Lower leg skin (tissue), 4 donors: ENCODE measurements around the gene JAKMIP2. TPM values are rescaled to one million over a fixed set of nuclear protein-coding genes. Genes with fewer than 3 reads are reported as not detected.

Experiments used
- DNase-seq, 2 donors: peaks; one replicate each; pipeline ENCODE4 v3.0.0-alpha.2; 2019; ENCODE audit warnings: low spot score in 2 of 2
- H3K4me3 ChIP-seq: fragments of 200-600 bp; sonication (generic); 2 replicates; pipeline ENCODE4 v1.5.1; 2017; ENCODE audit warnings: mild to moderate bottlenecking, low read depth; ENCODE audit not compliant: poor library complexity, severe bottlenecking
- POLR2A ChIP-seq, 2 donors: fragments of 450-650 bp; IDR thresholded peaks; one replicate each; pipeline ENCODE4 v1.6.1; 2016 to 2017; ENCODE audit warnings: antibody characterized with exemption in 2 of 2, mild to moderate bottlenecking in 1 of 2, moderate library complexity in 1 of 2
- WGBS, 2 donors: methylation state at CpG; one replicate each; pipeline ENCODE4 v1.1.5; 2018; 5-methylcytosine and 5-hydroxymethylcytosine counted together
- intact Hi-C: fragments of 100-400 bp; cut with DNase I; formaldehyde crosslinking; loops from one replicate; pipeline ENCODE4 v1.15.0; 2023; ENCODE audit warnings: low total_unique reads
- total RNA-seq, 4 donors: library from RNA; depleted of rRNA; stranded (reverse); fragments of >200 nt; gene quantifications; one replicate each; pipeline ENCODE4 v1.1.0, GENCODE V29; 2016
- TF ChIP-seq, protein P1 (sequence below), 3 donors: fragments of 450-650 bp; IDR thresholded peaks; one replicate each; pipeline ENCODE4 v1.5.1; 2016; ENCODE audit warnings: antibody characterized with exemption in 3 of 3, mild to moderate bottlenecking in 3 of 3, moderate library complexity in 2 of 3

JAKMIP2 gene
- total RNA-seq, 4 donors from 2014 or later, result 0.23 to 0.34 (median 0.23) TPM; not detected in 1

DNA sequence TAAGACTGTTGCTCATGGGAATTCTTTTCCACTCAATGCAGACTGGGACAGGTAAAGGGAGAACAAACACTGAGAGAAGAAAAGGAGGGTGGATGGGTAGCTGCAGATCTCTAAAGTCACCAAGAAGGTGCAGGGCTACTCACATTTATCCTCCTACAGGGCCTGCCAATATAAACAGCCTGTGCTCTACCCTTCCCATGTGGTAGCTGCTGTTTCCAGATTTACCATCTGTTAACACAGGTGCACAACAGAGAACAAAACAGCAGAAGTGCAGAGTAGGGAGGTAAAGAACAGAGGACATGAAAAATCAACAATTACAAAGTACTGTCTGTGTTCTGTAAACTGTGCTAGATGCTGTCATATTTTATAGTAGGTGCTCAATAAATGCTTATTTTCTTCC, 26.0 kb downstream of the JAKMIP2 start:
- intact Hi-C loops, result no loop called here
- TF ChIP-seq, protein P1, sequence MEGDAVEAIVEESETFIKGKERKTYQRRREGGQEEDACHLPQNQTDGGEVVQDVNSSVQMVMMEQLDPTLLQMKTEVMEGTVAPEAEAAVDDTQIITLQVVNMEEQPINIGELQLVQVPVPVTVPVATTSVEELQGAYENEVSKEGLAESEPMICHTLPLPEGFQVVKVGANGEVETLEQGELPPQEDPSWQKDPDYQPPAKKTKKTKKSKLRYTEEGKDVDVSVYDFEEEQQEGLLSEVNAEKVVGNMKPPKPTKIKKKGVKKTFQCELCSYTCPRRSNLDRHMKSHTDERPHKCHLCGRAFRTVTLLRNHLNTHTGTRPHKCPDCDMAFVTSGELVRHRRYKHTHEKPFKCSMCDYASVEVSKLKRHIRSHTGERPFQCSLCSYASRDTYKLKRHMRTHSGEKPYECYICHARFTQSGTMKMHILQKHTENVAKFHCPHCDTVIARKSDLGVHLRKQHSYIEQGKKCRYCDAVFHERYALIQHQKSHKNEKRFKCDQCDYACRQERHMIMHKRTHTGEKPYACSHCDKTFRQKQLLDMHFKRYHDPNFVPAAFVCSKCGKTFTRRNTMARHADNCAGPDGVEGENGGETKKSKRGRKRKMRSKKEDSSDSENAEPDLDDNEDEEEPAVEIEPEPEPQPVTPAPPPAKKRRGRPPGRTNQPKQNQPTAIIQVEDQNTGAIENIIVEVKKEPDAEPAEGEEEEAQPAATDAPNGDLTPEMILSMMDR (IDR thresholded peaks at IDR 0.05), result no peak
- TF ChIP-seq POLR2A (IDR thresholded peaks at IDR 0.05), result no peak
- no peak for DNase-seq
- H3K4me3 ChIP-seq, result no peak overlapping the region

DNA sequence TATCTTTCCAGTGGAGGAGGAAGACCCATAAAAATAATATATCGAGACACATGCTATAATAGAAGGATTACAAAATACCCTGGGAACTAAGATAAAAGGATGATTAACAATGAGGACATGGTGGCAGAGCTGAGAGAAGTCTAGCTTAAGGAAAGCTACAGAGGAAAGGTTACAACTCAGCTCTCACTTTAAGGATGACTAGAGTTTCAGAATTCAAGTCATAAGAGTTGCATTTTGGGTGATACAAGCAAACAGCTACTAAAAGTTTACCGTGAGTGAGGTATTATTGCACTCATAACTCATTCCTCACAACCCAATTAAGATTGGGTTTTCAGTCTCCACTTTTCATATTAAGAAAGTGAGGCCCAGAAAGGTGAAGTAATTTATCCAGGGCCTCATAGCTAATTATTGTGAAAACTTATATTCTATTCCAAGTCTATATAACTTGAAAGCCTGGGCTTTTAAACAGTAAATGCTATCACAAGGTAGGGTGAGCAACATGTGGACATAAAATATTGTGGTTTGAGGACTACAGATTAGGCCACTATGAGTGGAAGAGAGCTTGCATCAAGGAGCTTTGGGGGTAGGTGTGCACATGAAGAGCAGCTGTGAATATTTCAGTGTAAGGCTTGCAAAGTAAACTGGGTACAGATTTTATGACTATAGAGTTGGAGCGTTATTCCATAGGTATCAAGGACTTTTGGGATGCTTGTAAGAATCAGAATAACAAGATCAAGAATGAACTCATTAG, 28.0 kb downstream of the JAKMIP2 start:
- intact Hi-C loops, result no loop called here
- no peak for DNase-seq
- WGBS, 2 donors, result 78 to 82% methylated on average over 3 of the region's 3 CpGs
- no peak overlapping the region for H3K4me3 ChIP-seq
- TF ChIP-seq, protein P1 (IDR thresholded peaks at IDR 0.05), result no peak
- TF ChIP-seq POLR2A (IDR thresholded peaks at IDR 0.05), result no peak

DNA sequence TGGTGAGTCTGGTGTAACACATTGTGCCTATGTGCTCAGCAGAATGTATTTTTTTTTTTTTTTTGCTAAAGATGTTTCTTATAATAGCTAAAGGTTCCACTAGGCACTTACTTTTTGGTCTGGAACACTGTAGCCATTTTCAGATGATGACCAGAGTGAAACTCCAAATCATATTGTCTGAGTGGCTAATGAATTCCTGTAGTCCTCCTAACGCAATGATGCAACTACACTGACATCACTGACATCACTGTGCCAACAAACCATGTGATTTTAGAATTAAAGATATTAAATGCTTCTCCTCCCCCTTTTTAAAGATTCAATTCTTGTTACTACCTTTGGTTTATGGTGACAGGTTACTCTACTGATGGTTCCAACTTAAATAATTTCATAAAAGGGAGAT, 28.8 kb downstream of the JAKMIP2 start:
- DNase-seq, result no peak
- WGBS, 2 donors, result 64 to 69% methylated on average over 1 of the region's 1 CpG
- intact Hi-C loops, result no loop called here
- TF ChIP-seq POLR2A (IDR thresholded peaks at IDR 0.05), result no peak
- TF ChIP-seq, protein P1 (IDR thresholded peaks at IDR 0.05), result no peak
- H3K4me3 ChIP-seq, result no peak overlapping the region

DNA sequence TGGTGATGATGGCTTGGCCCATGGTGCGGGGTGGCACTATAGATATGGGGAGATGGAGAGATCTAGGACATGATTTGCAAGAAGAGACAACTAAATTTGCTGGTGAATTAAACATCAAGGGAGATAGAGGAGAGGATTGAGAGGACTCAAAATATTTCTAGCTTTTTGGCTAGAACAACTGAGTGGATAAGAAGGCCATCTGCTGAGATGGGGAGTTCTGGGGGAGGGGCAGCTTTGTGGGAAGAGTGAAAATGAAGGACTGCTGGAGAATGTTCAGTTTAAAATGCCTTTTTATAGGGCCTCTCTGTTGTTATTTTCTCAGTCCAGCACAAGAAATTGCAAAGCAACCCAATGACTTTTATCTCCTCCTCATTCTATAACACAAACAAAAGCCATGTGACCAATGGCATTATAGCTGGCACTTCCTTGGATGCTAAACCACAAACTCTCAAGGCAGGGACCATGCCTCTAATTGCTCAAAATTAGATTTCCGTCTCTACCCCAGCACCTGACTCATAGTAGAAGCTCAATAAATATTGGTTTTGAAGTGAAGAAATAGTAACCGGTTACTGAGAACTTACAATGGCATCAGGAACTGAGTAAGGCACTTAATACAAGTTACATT, 29.8 kb downstream of the JAKMIP2 start:
- 92 to 96% methylated on average over 3 of the region's 3 CpGs for WGBS, 2 donors
- intact Hi-C loops, result no loop called here
- no peak for TF ChIP-seq POLR2A (IDR thresholded peaks at IDR 0.05)
- TF ChIP-seq, protein P1 (IDR thresholded peaks at IDR 0.05), result no peak
- DNase-seq, result no peak
- no peak overlapping the region for H3K4me3 ChIP-seq

DNA sequence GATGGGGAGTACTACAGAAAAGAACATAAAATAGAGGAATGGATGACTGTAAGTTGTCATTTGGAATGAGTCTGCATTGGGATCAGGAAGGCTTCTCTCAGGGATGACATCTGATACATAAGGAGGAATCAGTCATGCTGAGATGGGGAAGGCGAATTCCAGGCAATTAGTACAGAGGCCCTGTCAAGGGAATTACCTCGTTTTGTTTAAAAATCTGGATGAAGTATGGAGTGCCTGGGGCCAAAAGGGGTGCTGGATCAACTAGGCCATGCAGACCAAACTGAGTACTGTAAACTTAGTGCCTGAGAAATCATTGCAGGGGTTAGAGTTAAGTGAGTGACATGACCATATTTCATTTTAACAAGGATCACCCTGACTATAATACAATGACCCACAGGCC, 30.5 kb downstream of the JAKMIP2 start:
- no peak overlapping the region for H3K4me3 ChIP-seq
- no peak for DNase-seq
- TF ChIP-seq, protein P1 (IDR thresholded peaks at IDR 0.05), result no peak
- TF ChIP-seq POLR2A (IDR thresholded peaks at IDR 0.05), result no peak
- 29 to 51% methylated on average over 2 of the region's 2 CpGs for WGBS, 2 donors
- intact Hi-C loops, result no loop called here
